WTC11 (cell line): ENCODE results near the gene CD101.

Source experiments
- NFYB ChIP-seq: sonication (generic); formaldehyde crosslinking; conservative IDR thresholded peaks from 2 replicates; pipeline ENCODE4 v1.8.0; 2022; ENCODE audit warnings: low read depth, missing genetic modification reagents
- RELA ChIP-seq: sonication (generic); formaldehyde crosslinking; IDR thresholded peaks from 2 replicates; pipeline ENCODE4 v1.8.1; 2022; ENCODE audit warnings: missing genetic modification reagents, mild to moderate bottlenecking, borderline replicate concordance
- SMAD3 ChIP-seq: sonication (generic); formaldehyde crosslinking; IDR thresholded peaks from 2 replicates; pipeline ENCODE4 v1.8.0; 2022; ENCODE audit warnings: missing genetic modification reagents, mild to moderate bottlenecking, borderline replicate concordance
- TF ChIP-seq, protein P1 (sequence below): fragments of 200-600 bp; IDR thresholded peaks from 2 replicates; pipeline ENCODE4 v1.8.0; 2022; ENCODE audit warnings: antibody characterized with exemption
- TF ChIP-seq, protein P2 (sequence below): fragments of 250-450 bp; sonication (Bioruptor Pico); IDR thresholded peaks from 2 replicates; pipeline ENCODE4 v1.8.0; 2021; ENCODE audit warnings: mild to moderate bottlenecking
- TF ChIP-seq, protein P3 (sequence below): sonication (generic); formaldehyde crosslinking; IDR thresholded peaks from 2 replicates; pipeline ENCODE4 v1.8.1; 2022; ENCODE audit warnings: mild to moderate bottlenecking, missing genetic modification reagents, moderate library complexity, borderline replicate concordance
- TF ChIP-seq, protein P4 (sequence below): sonication (generic); formaldehyde crosslinking; IDR thresholded peaks from 2 replicates; pipeline ENCODE4 v1.8.0; 2023; ENCODE audit warnings: mild to moderate bottlenecking, missing genetic modification reagents

DNA sequence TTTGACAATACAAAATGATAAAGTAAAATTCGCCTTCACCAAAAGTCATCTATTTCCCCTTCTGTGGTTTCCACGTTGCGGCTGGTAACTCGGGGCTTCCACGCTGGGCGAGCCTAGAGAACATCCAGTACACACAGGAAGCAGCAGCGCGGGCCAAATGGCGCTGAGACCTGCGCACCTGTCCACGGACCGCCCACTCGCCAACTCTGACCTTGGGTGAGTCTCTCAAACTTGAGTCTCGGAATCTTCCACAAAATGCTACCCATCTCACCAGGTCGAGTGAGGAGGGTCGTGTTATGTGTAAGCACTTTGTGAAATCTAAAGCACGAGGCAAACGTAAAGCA is 57.7 kb downstream of the CD101 start:
- TF ChIP-seq, protein P1, sequence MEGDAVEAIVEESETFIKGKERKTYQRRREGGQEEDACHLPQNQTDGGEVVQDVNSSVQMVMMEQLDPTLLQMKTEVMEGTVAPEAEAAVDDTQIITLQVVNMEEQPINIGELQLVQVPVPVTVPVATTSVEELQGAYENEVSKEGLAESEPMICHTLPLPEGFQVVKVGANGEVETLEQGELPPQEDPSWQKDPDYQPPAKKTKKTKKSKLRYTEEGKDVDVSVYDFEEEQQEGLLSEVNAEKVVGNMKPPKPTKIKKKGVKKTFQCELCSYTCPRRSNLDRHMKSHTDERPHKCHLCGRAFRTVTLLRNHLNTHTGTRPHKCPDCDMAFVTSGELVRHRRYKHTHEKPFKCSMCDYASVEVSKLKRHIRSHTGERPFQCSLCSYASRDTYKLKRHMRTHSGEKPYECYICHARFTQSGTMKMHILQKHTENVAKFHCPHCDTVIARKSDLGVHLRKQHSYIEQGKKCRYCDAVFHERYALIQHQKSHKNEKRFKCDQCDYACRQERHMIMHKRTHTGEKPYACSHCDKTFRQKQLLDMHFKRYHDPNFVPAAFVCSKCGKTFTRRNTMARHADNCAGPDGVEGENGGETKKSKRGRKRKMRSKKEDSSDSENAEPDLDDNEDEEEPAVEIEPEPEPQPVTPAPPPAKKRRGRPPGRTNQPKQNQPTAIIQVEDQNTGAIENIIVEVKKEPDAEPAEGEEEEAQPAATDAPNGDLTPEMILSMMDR, result no peak
- TF ChIP-seq, protein P2, sequence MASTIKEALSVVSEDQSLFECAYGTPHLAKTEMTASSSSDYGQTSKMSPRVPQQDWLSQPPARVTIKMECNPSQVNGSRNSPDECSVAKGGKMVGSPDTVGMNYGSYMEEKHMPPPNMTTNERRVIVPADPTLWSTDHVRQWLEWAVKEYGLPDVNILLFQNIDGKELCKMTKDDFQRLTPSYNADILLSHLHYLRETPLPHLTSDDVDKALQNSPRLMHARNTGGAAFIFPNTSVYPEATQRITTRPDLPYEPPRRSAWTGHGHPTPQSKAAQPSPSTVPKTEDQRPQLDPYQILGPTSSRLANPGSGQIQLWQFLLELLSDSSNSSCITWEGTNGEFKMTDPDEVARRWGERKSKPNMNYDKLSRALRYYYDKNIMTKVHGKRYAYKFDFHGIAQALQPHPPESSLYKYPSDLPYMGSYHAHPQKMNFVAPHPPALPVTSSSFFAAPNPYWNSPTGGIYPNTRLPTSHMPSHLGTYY (CRISPR knock-in tag), result no peak
- TF ChIP-seq SMAD3 (no peak), RELA (CRISPR knock-in tag) (no peak), NFYB (CRISPR knock-in tag) (no peak)
- TF ChIP-seq, protein P3, sequence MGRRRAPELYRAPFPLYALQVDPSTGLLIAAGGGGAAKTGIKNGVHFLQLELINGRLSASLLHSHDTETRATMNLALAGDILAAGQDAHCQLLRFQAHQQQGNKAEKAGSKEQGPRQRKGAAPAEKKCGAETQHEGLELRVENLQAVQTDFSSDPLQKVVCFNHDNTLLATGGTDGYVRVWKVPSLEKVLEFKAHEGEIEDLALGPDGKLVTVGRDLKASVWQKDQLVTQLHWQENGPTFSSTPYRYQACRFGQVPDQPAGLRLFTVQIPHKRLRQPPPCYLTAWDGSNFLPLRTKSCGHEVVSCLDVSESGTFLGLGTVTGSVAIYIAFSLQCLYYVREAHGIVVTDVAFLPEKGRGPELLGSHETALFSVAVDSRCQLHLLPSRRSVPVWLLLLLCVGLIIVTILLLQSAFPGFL, result no peak
- TF ChIP-seq, protein P4, sequence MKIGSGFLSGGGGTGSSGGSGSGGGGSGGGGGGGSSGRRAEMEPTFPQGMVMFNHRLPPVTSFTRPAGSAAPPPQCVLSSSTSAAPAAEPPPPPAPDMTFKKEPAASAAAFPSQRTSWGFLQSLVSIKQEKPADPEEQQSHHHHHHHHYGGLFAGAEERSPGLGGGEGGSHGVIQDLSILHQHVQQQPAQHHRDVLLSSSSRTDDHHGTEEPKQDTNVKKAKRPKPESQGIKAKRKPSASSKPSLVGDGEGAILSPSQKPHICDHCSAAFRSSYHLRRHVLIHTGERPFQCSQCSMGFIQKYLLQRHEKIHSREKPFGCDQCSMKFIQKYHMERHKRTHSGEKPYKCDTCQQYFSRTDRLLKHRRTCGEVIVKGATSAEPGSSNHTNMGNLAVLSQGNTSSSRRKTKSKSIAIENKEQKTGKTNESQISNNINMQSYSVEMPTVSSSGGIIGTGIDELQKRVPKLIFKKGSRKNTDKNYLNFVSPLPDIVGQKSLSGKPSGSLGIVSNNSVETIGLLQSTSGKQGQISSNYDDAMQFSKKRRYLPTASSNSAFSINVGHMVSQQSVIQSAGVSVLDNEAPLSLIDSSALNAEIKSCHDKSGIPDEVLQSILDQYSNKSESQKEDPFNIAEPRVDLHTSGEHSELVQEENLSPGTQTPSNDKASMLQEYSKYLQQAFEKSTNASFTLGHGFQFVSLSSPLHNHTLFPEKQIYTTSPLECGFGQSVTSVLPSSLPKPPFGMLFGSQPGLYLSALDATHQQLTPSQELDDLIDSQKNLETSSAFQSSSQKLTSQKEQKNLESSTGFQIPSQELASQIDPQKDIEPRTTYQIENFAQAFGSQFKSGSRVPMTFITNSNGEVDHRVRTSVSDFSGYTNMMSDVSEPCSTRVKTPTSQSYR, result no peak
